DLD1 (cell line): ENCODE results near the gene RBM10.

Experiments used
- in situ Hi-C: cut with HindIII; loops from 2 replicates; pipeline ENCODE4 v1.10.0; 2017; ENCODE audit warnings: low sequenced_read_pairs

Gene RBM10

DNA sequence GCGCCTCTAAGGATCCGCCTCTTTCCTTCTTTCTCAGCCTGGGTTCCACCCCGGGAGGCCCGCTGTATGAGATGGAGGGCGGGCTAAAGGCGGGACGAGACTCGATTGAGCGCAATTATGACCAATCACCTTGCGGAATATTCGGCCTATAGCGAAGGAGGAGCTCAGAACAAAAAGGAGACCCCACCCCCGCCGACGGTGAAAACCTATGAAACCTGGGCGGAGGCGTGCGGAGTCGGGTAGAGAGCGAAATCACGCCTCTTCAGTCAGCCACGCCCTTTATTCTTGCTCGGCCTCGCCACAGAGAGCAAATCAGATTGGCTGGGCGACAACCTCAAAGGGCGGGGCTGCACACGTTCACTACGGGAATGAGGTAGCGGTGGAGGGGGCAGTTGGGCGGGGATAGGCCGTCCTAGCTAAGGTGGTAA, 72.8 kb downstream of the RBM10 start:
- in situ Hi-C loops = no loop called here

- in situ Hi-C loops = no loop called here
These were observed 73.4 kb downstream of the RBM10 start, which contains the start of gene CDK16 for GRCh38 chrX:47218280-47218919. Gene CDK16 (plus strand): TSS chrX:47218681. CDS start chrX:47223558, 4,877 bp downstream.

- in situ Hi-C loops = no loop called here
These were observed 74.1 kb downstream of the RBM10 start for GRCh38 chrX:47218920-47219815.

DNA sequence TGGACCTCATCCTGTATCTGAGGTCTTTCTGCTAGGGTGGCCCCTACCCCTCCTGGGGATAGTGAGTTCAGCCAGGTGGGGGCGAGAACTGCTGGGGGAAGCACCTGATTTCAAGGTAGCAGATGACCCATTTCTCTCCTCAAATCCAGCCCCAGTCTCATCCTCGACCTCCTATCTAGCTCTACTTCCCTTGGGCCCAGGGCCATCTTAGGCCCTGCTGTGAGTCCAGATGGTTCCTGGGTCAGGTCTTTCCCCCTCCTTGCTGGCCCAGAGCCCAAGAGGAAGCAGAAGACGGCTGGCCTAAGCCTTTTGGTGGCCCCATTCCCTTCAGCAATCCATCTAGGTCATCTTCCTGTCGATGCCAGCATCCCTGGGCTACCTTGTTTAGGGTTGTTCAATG, 76.7 kb downstream of the RBM10 start:
- in situ Hi-C loops = no loop called here

DNA sequence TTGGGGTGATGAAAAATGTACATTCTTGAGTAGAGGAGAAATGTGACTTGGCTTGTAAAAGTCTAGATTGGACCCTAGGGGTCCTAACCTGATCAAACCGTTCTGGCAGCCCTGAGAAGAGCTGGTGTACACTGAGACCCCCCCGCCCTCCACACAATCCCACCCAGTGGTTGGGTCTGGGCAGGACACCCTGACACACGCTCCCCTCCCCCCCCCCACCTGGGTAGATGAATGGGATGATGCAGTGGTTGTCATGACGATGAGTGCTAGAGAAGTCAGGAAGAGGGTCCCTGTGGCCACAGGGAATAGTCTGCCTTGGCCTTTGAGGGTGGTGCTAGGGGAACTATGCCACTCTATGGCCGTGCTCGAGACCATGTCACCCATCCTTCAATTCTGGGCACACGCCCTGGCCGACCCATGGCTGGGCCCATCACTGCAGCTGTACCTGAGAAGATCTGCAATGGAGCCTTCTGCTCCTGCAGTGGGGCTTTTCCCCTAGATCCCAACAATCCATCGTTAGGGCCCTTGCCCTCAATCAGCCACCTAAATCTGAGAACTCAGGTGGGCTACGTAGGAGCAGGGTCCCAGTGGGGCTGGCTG, 77.8 kb downstream of the RBM10 start:
- in situ Hi-C loops = no loop called here

GRCh38 chrX:47223476-47224250, 78.6 kb downstream of the RBM10 start:
- in situ Hi-C loops = no loop called here

DNA sequence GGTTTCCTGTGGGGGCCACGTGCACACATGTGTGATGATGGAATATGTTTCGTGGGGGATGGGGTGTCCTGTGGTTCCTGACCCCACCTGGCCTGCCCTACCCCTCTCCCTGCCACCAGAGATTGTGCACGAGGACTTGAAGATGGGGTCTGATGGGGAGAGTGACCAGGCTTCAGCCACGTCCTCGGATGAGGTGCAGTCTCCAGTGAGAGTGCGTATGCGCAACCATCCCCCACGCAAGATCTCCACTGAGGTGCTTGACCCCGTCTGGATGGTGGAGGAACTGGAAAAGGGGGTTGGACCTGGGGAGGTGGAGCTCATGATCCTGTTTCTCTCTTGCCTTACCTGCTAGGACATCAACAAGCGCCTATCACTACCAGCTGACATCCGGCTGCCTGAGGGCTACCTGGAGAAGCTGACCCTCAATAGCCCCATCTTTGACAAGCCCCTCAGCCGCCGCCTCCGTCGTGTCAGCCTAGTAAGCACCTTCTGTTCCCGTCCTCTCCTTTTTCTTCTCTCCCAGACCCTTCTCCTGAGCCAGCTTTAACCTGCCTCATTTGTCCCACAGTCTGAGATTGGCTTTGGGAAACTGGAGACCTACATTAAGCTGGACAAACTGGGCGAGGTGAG, 79.4 kb downstream of the RBM10 start:
- in situ Hi-C loops = no loop called here

DNA sequence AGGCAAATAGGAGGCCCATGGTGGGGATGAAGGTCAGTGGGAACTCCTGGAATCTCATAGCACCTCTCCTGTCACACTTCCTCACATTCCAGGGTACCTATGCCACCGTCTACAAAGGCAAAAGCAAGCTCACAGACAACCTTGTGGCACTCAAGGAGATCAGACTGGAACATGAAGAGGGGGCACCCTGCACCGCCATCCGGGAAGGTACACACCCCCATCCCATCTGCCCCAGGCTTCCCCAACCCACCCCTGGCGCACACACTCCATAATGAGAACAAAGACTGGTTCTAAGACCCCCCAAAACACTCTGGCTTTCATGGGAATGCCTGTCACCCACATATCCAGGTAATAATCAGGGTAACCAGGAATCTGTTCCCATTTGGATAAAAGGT, 79.9 kb downstream of the RBM10 start:
- in situ Hi-C loops = no loop called here

DNA sequence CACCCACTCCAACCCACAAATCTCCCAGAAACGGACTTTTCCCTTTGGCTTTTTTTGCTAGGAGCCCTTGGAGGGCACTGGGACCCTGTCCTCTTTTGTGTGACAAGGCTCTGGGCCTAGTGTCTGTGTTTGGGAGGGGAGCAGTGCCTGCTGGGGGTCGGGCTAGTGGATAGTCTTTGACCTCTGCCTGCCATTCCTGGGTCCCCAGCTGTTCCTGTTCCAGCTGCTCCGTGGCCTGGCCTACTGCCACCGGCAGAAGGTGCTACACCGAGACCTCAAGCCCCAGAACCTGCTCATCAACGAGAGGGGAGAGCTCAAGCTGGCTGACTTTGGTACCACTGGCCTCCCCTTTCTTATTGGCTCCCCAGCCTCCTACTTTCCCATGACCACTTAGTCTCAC, 81.0 kb downstream of the RBM10 start:
- in situ Hi-C loops = no loop called here

- in situ Hi-C loops = no loop called here
These were observed 81.7 kb downstream of the RBM10 start for GRCh38 chrX:47226531-47227333.

GRCh38 chrX:47227334-47227583, 82.2 kb downstream of the RBM10 start:
- in situ Hi-C loops = no loop called here

GRCh38 chrX:47228550-47229270, 83.7 kb downstream of the RBM10 start:
- in situ Hi-C loops = no loop called here

DNA sequence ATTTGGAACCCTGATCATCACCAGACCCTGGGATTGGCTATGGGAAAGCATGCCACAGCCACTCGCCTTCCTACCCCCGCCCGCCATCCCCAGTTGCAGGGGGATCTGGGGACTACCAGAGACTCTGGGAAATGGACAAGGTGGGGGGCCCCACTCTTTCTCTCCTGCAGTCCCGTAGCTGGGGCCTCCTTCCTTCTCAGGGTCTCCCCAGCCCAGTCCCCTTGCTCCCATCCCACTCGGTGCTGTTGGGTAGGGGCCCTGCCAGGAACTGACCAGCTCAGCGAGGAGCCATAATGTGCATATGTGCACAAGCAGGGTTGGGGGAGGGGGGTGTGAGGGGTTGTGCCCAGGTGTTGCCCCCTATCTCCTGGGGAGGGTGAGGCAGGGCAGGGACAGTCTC, 84.4 kb downstream of the RBM10 start:
- in situ Hi-C loops = no loop called here

DNA sequence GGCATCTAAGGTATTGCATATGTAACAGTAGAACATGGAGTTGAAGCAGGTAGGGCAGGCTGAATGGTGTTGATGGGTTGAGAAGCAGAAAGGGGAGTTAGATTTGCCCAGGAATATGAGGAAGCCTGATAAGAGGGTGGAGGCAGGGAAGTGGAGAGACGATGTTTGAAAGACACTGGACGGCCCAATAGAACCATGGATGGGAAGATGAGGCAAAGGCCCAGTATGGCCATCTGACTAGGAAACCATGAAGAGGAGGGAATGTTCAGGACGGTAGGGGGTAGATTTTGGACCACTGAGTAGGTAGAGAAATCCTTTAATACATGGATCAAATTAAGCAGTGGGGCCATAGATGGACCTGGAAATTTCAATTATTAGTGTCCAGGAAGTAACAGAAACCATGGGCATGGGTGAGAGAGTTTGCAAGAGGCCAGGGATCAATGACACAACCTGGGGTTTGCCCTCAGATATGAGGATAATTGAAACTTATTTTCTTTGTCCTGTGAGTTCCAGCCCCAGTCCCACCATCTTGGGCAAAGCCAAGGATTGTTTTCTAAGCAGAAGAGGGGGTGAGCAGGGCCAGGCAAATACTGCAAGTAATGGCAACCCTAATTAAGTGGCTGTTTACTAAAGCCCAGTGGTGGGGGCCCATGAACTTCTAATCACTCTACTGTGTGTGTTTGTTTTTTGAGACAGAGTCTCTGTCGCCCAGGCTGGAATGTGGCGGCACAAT, 85.3 kb downstream of the RBM10 start:
- in situ Hi-C loops = no loop called here

DNA sequence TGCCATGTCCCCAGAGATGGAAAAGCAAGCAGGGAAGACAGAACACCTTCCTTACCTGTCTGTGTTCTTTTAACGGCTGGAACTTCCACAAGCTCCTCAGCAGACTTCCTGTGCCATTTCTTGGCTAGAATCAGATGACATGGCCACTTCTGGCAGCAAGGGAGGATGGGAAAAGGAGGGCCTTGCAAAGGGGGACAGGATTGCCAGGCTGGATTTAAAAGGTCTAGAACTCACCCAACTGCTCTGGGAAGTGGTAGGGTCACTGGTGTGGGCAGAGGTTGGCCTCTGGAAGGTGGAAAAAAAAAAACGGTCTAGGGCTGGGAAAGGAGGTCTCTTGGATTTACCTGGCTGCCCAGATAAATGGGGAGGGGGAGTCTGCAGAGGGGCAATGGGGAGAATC, 86.1 kb downstream of the RBM10 start:
- in situ Hi-C loops = no loop called here

DNA sequence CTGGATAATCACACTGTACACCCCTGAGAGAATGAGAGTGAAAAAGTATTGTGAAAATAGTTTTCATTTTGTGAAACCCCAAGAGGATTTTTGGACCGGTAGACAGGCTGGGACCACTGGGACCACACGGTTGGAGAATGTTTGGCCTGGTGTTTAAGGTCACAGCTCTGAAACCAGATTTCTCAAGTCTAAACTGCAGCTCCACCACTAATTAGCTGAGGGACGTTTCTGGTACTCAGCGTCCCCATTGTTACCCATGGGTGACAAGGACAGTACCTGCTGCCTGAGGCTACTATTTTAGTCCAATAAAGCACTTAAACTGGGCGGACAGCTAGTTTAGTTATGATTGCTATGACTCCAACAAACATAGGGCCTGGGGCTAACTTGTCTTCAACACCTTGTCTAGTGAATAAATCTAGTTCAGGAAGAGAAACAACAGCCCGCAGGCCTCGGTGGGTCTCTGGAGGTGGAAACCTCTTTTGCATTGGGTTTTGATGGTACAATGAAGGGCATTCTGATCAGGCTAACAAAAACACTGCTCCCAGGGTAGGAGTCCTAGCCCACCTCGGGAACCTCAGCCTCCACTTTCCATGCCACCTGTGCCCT, 87.3 kb downstream of the RBM10 start:
- in situ Hi-C loops = no loop called here

- in situ Hi-C loops = no loop called here
These were observed 87.8 kb downstream of the RBM10 start, which contains the start of gene USP11 for GRCh38 chrX:47232803-47233332. Gene USP11 (plus strand): TSS chrX:47233009. CDS start chrX:47233044, 35 bp downstream.
